ENCODE data around the gene HPSE.
"Not testable (repeated sequence)": the region's sequence is repeated elsewhere in the genome, so short reads cannot be mapped to it uniquely, and the experiment has no call there.

The HPSE gene

DNA sequence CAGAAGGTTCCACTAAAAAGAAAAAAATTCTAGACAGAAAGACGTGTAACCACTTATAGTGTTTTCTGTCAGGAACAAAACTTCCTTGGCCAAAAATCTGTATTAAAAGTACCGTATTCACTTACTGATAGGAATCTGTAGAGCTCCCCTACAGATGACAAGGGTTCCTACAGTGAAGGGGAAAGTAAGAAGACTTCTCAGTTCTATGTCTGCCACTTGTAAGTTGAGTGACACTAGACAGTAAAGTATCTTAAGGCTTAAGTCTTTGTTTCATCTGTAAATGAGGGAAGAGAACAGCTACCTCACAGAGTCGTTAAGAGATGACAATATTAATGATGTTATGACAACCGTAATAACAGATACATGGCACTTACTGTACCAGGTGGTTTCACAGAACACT is 53.3 kb downstream of the HPSE start:
- no peak for DNase-seq

- DNase-seq = no peak
These were observed 58.2 kb downstream of the HPSE start for GRCh38 chr4:83276299-83277040.

DNA sequence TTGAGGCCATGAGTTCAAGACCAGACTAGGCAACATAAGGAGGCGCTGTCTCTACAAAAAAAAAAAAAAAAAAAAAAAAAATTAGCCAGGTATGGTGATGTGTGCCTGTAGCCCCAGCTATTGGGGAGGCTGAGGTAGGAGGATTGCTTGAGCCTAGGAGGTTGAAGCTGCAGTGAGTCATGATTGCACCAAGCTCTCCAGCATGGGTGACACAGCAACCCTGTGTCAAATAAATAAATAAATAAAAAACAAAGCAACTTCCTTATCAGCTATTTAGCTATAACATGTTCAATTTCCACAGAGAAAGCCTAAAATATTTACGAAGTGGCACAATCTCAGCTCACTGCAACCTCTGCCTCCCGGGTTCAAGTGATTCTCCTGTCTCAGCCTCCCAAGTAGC is 60.7 kb downstream of the HPSE start:
- not testable (repeated sequence) for DNase-seq

- DNase-seq = no peak
These were observed 61.7 kb downstream of the HPSE start for GRCh38 chr4:83272900-83273299.

- DNase-seq = no peak
These were observed 65.4 kb downstream of the HPSE start for GRCh38 chr4:83269256-83269655.

GRCh38 chr4:83268491-83268890 is 66.2 kb downstream of the HPSE start:
- DNase-seq = no peak

DNA sequence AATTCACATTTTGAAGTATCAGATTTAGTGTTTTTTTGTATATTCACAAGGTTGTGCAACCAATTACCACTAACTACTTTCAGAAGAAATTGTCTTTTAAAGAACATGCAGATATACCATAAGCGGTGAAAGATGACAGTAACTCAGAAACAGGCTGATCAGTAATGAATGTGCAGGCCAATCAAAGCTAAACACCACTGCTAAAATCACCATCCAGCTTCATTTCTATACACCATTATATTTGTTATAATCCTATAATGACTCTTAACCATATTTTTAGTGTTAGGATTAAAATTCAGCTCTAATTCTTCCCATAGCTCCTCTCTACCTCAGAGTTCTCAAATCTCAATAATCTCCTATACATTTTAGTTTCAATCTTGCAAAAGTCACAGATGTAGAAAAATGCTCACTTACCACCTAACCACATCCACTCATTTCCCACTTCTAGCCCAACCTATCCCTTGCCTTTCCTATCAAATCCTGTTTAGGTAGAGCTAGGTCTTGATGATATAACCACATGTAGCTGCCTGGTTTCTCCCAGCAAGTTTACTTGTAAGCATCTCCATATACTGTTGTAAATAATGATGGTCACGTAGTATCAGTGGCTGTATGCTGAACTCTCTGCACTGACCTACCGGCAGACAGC is 66.7 kb downstream of the HPSE start:
- DNase-seq = no peak

- no peak for DNase-seq
These were observed 67.4 kb downstream of the HPSE start for GRCh38 chr4:83267121-83267829.

GRCh38 chr4:83266689-83267088 is 68.0 kb downstream of the HPSE start:
- no peak for DNase-seq

DNA sequence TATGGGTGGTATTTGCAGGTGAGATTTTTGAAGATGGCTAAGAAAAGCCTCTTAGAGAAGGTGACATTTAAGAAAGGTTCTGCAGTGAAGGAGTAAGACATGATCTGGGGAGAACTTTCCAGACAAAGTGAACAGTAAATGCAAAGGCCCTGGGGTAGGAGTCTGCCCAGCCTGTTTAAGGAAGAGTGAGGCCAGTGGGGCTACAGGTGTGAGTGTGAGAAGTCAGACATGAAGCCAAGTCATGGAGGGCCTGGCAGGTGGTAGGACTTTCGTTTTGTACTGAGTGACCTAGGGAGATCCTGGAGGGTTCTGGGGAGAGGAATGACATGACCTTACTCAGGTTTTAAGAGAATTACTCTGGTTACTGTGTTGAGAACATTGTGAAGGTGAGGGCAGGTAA is 71.5 kb downstream of the HPSE start:
- DNase-seq = no peak

GRCh38 chr4:83262682-83263081 is 72.0 kb downstream of the HPSE start:
- DNase-seq = no peak

GRCh38 chr4:83261307-83261706 is 73.3 kb downstream of the HPSE start:
- DNase-seq = no peak

GRCh38 chr4:83259586-83259985 is 75.1 kb downstream of the HPSE start:
- DNase-seq = no peak

- no peak for DNase-seq
These were observed 76.2 kb downstream of the HPSE start for GRCh38 chr4:83258461-83258860.

- DNase-seq = no peak
These were observed 76.8 kb downstream of the HPSE start for GRCh38 chr4:83257811-83258210.

DNA sequence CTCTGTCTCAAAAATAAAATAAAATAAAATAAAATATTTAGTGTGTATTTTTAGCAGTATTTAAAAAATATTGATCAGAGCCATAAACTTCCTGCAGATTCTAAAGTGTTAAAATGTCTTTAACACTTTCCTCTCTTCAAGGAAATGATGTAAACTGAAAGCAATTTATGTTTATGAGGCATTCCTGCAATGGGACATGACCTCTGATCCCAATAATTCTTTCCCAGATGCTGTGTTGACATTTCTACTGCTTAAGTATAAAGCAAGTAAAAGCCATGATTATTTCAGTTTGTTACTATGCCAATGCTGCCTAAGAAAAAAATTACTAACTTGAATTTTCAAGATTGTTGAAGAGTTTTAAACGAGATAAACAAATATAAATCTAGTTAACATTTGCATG is 79.1 kb downstream of the HPSE start:
- DNase-seq = no peak

DNA sequence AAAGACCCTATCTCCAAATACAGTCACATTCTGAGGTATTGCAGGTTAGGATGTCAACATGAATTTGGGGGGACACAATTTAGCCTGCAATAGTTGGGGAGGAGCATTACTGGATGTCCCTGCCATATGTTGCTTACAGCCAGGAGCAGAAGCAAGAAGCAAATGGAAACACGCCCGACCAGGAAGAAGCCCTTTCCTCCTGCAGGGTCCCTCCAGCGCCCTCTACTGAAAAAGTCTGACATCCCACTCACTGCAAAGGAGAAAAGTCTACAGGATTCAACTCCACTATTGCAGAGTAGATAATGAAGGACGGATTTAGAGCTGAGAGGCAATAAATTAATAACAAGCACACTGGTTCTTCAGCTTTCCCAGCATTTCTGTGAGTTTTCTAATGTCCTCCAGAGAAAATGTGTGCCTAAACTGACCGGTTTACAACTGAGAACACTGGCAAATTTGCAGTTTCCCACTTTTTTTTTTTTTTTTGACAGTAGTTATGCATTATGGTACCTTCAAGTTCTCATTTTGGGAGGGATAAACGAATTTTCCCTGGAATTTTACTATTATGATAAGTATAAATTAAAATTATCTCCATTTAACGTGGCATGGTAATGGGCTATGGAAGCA is 81.8 kb downstream of the HPSE start:
- peak; percentile 25 for DNase-seq

DNA sequence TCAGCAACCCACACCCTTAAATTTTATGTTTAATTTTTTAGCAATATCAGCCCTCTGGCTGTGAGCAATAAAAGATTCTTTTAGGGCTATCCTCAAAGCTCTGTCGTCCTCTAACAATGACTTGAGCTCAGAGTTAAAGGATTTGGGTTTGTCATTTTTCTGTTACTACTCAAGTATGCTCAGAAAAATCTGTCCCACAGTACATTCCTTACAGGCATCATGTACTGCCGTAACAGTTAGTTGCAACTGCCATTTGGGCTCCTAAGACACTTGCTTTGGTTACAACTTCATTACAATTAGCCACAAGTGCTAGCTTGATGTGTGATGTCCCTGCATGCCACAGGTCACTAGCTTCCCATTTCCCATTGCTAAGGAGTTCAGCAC is 83.2 kb downstream of the HPSE start:
- no peak for DNase-seq

DNA sequence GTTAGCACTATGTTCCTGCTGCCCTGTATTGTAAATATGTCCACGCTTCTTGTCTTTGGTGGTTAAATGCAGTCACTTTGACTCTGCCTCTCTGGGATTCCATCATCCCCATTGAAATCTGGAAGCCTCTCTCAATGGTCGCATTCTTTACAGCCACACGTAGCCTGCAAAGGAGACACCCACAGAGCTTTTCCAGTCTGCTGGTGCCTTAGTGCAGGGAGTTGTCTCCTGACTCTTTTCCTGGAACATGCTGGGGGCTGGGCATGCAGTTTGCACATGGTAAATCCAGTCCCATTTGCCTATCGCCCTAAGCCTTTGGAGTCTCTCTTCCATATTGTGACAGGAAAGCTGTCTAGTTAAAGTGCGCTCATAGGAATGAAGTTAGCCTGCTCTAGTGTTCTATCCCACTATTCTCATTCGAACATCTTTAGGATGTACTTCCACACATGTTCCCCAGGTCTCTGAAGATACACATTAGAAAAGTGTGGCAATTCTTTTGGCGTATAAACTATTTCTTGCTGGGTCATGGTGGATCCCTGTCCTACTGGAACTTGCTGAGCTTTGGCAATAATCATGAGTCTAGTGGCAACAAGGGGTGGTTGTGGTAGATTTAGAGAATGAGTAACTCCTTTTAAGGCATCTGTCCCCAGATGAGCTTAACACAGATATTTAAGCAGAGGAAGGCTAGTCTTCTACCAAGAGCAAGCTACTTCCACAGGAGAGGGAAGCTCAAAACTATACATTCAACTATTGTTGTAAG is 83.8 kb downstream of the HPSE start:
- DNase-seq = no peak

- DNase-seq = no peak
These were observed 86.2 kb downstream of the HPSE start for GRCh38 chr4:83248486-83248885.

GRCh38 chr4:83247415-83248357 is 87.0 kb downstream of the HPSE start:
- no peak for DNase-seq
